Lung (tissue), 12 donors: ENCODE measurements around the gene DPH2. TPM values are rescaled to one million over a fixed set of nuclear protein-coding genes. Genes with fewer than 3 reads are reported as not detected.

Experiments
- ATAC-seq: fragments of 200-7000 bp; cut with Tn5 transposase; one replicate; pipeline ENCODE4 v1.9.1; 2020; ENCODE audit warnings: moderate number of reproducible peaks; ENCODE audit not compliant: insufficient read depth, low FRiP score
- DNase-seq, 3 donors: peaks; one replicate each; pipeline ENCODE4 v3.0.0-alpha.2; 2013 to 2017
- H3K27ac ChIP-seq, 2 donors: one replicate each; pipeline ENCODE4 v1.5.1; 2013; ENCODE audit warnings: mild to moderate bottlenecking in 2 of 2, moderate library complexity in 2 of 2, control low read depth in 1 of 2, inconsistent platforms in 1 of 2, low read depth in 1 of 2, low read length in 1 of 2
- H3K27me3 ChIP-seq, 3 donors: one replicate each; pipeline ENCODE4 v1.5.1; 2013; ENCODE audit warnings: low read length in 2 of 3; ENCODE audit not compliant: control insufficient read depth in 3 of 3, insufficient read depth in 3 of 3
- H3K36me3 ChIP-seq, 4 donors: one replicate each; pipeline ENCODE4 v1.5.1; 2013; ENCODE audit warnings: low read length in 4 of 4, mild to moderate bottlenecking in 1 of 4, moderate library complexity in 1 of 4; ENCODE audit not compliant: control insufficient read depth in 4 of 4, insufficient read depth in 4 of 4
- H3K4me1 ChIP-seq, 5 donors: one replicate each; pipeline ENCODE4 v1.5.1; 2013; ENCODE audit warnings: low read length in 5 of 5, mild to moderate bottlenecking in 2 of 5, moderate library complexity in 1 of 5; ENCODE audit not compliant: control insufficient read depth in 5 of 5, insufficient read depth in 5 of 5
- H3K4me3 ChIP-seq: one replicate; pipeline ENCODE4 v1.5.1; 2013; ENCODE audit warnings: mild to moderate bottlenecking, control low read depth, moderate library complexity
- H3K9ac ChIP-seq, 2 donors: one replicate each; pipeline ENCODE4 v1.5.1; 2013; ENCODE audit warnings: low read length in 2 of 2, control low read depth in 1 of 2; ENCODE audit not compliant: insufficient read depth in 1 of 2
- H3K9me3 ChIP-seq, 4 donors: one replicate each; pipeline ENCODE4 v1.5.1; 2013; ENCODE audit warnings: low read length in 3 of 4, mild to moderate bottlenecking in 1 of 4, moderate library complexity in 1 of 4; ENCODE audit not compliant: control insufficient read depth in 4 of 4, insufficient read depth in 3 of 4
- WGBS, 2 donors: extraction: QIAGEN DNeasy Blood & Tissue Kit; methylation state at CpG; one replicate each; pipeline ENCODE4 v1.1.7; 2013; 5-methylcytosine and 5-hydroxymethylcytosine counted together
- polyA plus RNA-seq, 2 donors: library from polyadenylated mRNA; stranded (reverse); fragments of 200-250 nt; gene quantifications; one replicate each; pipeline ENCODE4 v1.2.1, GENCODE V29; 2013
- total RNA-seq, 2 donors: library from RNA; depleted of rRNA in 1 of 2; stranded (reverse); fragments of >200 nt in 1 of 2; gene quantifications; one replicate each; pipeline ENCODE4 v1.2.1, GENCODE V29; 2014 to 2021
- TF ChIP-seq, protein P1 (sequence below): IDR thresholded peaks from 2 replicates; pipeline ENCODE4 v1.5.1; 2012; ENCODE audit warnings: mild to moderate bottlenecking; ENCODE audit errors: control extremely low read depth, extremely low read depth
- donor health status: control.
- donor health status: control.
- donor health status: Bipolar disorder and iron deficiency.
- donor health status: healthy.
- donor health status: DM: yes; HTN: yes; CAD: no.

Gene DPH2
- total and polyA plus RNA-seq, 4 donors, result 11.6 to 28.5 (median 21.3) TPM

DNA sequence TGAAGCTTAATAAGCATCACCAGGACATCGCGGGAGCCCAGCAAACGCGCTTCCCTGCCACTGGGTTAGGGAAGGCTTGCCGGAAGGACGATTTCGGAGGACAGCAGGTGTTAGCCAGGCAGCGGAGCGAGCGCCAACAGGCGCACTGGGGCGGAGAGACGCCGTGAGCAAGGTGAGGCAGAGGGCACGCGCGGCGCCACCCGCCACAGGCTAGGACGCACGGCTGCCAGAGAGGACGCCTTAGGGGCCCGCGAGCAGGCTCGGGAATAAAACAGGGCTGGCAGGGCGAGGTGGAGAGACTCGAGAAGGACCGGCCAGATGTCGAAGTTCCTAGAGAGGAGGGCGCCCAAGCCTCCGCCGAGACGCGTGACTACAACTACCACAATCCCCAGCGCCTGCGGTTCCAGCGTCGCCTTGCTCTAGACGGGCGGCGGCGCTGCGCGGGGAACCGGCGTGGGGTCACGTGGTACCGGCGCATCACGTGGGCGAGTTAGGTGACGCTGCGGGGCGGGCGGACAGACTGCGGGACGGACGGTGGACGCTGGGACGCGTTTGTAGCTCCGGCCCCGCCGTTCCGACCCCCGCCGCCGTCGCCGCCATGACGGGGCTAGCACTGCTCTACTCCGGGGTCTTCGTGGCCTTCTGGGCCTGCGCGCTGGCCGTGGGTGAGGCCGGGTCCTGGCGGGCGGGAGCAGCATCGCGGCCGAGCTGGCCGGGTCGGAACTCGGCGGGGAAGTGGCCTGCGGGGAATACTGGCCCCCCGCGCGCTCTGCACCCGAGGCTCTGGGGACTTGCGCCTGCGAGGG lies 4.8 kb downstream of the DPH2 start, which contains the start of gene ATP6V0B:
ATP6V0B (plus strand) TSS at position 518 of the 806 bp plus-strand sequence; CDS start at position 599, 81 bp downstream.
- TF ChIP-seq, protein P1, sequence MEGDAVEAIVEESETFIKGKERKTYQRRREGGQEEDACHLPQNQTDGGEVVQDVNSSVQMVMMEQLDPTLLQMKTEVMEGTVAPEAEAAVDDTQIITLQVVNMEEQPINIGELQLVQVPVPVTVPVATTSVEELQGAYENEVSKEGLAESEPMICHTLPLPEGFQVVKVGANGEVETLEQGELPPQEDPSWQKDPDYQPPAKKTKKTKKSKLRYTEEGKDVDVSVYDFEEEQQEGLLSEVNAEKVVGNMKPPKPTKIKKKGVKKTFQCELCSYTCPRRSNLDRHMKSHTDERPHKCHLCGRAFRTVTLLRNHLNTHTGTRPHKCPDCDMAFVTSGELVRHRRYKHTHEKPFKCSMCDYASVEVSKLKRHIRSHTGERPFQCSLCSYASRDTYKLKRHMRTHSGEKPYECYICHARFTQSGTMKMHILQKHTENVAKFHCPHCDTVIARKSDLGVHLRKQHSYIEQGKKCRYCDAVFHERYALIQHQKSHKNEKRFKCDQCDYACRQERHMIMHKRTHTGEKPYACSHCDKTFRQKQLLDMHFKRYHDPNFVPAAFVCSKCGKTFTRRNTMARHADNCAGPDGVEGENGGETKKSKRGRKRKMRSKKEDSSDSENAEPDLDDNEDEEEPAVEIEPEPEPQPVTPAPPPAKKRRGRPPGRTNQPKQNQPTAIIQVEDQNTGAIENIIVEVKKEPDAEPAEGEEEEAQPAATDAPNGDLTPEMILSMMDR, result peak; percentile 16
- peak within 1 kb of the TSS; percentile 31 to 61 for H3K9ac ChIP-seq
- peak; percentile 93 to 95 (median 94) for DNase-seq
- peak; percentile 85 for ATAC-seq
- peak within 1 kb of the TSS; percentile 86 to 93 for H3K27ac ChIP-seq
- H3K27me3 ChIP-seq, result no peaks in the 10 kb centered on the region
- H3K9me3 ChIP-seq, result no peaks in the 10 kb centered on the region
- H3K36me3 ChIP-seq, result peaks cover 0 to 20% (median 17%) of the 10 kb centered on the region in 4 donors
- WGBS, 2 donors, result 0% methylated on average over 80 to 93 of the region's 93 CpGs
- peak within 1 kb of the TSS; percentile 69 for H3K4me3 ChIP-seq
- H3K4me1 ChIP-seq, result peaks cover 0 to 34% (median 19%) of the 10 kb centered on the region in 5 donors

DNA sequence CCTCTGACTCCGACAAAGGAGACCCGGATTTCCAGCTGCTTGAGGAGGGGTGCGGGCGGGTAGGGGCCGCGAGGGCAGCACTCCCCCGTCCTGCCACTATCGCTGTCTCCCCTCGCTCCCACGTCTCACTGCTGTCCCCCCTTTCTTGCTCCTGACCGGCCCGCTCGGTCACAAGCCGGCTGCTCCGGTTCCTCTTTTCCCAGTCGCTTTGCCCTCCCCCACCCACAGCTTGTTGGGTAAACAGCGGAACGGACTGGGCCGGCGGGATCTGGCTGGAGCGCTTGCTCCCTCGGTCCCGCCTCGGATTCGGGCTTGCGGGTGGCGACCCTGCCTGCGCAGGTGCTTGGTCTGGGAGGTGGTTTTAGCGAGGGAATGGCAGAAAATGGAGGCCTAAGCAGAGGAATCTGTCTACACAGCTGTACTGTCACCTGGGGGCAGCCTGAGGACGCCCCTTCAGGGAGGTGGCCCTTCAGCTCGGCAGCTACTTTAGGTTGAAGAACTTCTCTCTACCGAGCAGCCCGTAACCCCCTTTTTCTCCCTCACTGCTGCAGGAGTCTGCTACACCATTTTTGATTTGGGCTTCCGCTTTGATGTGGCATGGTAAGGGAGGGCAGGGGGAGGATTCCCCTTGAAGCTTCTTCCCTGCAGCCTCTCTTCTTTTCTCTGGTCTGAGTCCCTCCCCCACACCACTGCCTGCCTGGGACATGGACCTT lies 5.6 kb downstream of the DPH2 start:
- Histone ChIP-seq H3K27ac (peak overlapping the region; percentile 86 to 93), H3K4me3 (peak overlapping the region; percentile 69), H3K9ac (peak overlapping the region; percentile 7 to 31), H3K36me3 (peaks cover 0 to 20% (median 17%) of the 10 kb centered on the region in 4 donors), H3K4me1 (peaks cover 0 to 39% (median 19%) of the 10 kb centered on the region in 5 donors), H3K9me3 (no peaks in the 10 kb centered on the region), H3K27me3 (no peaks in the 10 kb centered on the region)
- TF ChIP-seq, protein P1, result no peak
- DNase-seq, result peak; percentile 40 to 59 (median 44)
- ATAC-seq, result peak; percentile 5
- WGBS, 2 donors, result 1 to 2% methylated on average over 22 to 34 of the region's 34 CpGs

GRCh38 chr1:43976045-43976444 lies 6.2 kb downstream of the DPH2 start:
- no peak overlapping the region for H3K27ac ChIP-seq
- H3K4me1 ChIP-seq, result peaks cover 0 to 37% (median 19%) of the 10 kb centered on the region in 5 donors
- 78 to 94% methylated on average over 4 of the region's 4 CpGs for WGBS, 2 donors
- DNase-seq, result no peak
- peaks cover 0 to 20% (median 17%) of the 10 kb centered on the region in 4 donors for H3K36me3 ChIP-seq
- ATAC-seq, result no peak
- peak overlapping the region; percentile 69 for H3K4me3 ChIP-seq
- H3K27me3 ChIP-seq, result no peaks in the 10 kb centered on the region
- H3K9me3 ChIP-seq, result no peaks in the 10 kb centered on the region
- TF ChIP-seq, protein P1, result no peak
- peak overlapping the region in 1 of 2 donors; percentile 7 for H3K9ac ChIP-seq
